LNCaP clone FGC (cell line): Measurements from ENCODE around the gene POR.
"Not testable (repeated sequence)": the region's sequence is repeated elsewhere in the genome, so short reads cannot be mapped to it uniquely, and the experiment has no call there.

Experiments used
- DNase-seq: peaks from one replicate; pipeline ENCODE4 v3.0.0-alpha.2; 2011; ENCODE audit warnings: low read depth
- H3K4me3 ChIP-seq: 2 replicates; pipeline ENCODE4 v1.5.1; 2011; ENCODE audit warnings: mild to moderate bottlenecking, low read depth, low read length, control low read depth
- CTCF ChIP-seq: IDR thresholded peaks from 2 replicates; pipeline ENCODE4 v1.5.1; 2012; ENCODE audit warnings: mild to moderate bottlenecking; ENCODE audit not compliant: control insufficient read depth, insufficient read depth; ENCODE audit errors: extremely low read depth

Gene POR

DNA sequence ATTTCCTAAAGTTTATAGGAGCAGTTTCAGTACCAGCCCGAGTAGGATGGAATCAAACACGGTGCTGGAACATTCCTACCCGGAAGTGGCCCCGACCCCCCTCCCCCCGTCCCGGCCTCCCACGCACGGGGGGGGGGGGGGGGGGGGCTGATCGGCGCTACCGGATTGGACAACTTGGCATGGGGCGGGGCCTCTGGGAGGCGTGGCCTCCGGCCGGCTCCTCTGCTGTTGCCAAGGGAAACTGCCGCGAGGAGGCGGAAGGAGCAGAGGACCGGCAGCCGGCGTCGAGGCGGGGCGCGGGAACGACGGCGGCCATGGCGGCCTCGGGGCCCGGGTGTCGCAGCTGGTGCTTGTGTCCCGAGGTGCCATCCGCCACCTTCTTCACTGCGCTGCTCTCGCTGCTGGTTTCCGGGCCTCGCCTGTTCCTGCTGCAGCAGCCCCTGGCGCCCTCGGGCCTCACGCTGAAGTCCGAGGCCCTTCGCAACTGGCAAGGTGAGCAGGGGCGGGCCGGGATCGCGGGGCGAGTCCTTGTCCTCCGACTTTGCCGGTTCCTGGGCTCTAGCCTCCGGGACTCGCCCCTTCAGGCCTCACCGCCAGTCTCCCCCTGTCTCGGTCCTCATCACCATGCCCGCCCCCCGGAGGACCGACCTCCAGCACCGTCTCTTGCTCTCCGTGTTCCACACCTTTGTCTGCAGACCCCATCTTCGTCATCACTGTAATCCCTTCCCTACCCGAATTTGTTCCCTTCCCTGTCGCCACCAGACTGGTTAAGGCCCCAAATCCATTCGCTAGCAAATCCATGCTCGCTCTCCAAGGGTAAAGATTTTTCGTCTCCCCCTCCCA, 36.0 kb upstream of the POR start, which contains the start of gene RHBDD2:
Gene RHBDD2, plus strand, starts transcription at position 266 of the 843 bp plus-strand sequence. Its CDS starts 49 bp downstream, at position 315.
- H3K4me3 ChIP-seq, result peak within 1 kb of the TSS; percentile 98
- DNase-seq, result peak; percentile 77
- no peak for TF ChIP-seq CTCF

GRCh38 chr7:75879771-75880184, 35.2 kb upstream of the POR start:
- peak; percentile 61 for DNase-seq
- no peak for TF ChIP-seq CTCF
- H3K4me3 ChIP-seq, result peak overlapping the region; percentile 98

- peak overlapping the region; percentile 98 for H3K4me3 ChIP-seq
- no peak for DNase-seq
- TF ChIP-seq CTCF, result no peak
Observed at GRCh38 chr7:75880242-75880641, 34.7 kb upstream of the POR start.

DNA sequence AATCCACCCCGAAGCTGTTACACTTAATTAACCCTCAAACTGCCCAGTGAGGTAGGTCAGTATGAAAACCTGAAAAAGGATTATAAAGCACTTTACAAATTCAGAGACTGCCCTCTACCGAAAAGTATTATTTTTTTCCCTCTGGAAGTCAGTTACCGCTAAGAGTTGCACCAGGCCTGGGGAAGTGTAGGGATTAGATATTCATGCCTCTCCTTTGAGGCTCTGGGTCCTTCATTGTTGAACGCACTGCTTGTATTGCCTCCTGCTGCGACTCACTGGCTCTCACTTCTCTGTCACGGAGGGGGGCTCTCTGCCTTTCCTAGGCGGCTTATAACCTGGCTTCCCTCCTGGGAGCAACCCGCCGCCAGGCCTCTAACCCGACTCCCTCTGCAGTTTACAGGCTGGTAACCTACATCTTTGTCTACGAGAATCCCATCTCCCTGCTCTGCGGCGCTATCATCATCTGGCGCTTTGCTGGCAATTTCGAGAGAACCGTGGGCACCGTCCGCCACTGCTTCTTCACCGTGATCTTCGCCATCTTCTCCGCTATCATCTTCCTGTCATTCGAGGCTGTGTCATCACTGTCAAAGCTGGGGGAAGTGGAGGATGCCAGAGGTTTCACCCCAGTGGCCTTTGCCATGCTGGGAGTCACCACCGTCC, 33.4 kb upstream of the POR start:
- no peak for TF ChIP-seq CTCF
- H3K4me3 ChIP-seq, result no peak overlapping the region
- no peak for DNase-seq

- DNase-seq, H3K4me3 ChIP-seq: not testable (repeated sequence)
Observed at GRCh38 chr7:75883265-75883824, 31.6 kb upstream of the POR start.

DNA sequence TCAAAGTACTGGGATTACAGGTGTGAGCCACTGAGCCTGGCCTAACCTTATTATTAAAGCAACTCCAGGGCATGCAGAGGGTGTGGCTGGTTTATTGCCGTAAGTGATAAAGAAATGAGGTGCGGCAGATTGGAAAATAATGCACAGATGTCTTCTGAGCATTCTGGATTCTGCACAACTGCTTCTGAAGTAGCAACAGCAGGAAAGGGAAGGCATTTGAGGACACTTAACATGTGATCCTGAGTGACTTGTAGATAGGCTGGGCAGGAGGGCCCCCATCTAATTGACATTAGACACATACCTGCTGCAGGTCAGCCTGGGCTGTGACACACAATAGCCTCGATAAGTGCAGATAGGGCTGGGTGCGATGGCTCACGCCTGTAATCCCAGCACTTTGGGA, 30.5 kb upstream of the POR start:
- H3K4me3 ChIP-seq, result no peak overlapping the region
- TF ChIP-seq CTCF, result no peak
- DNase-seq, result no peak

GRCh38 chr7:75885036-75885435, 29.9 kb upstream of the POR start:
- H3K4me3 ChIP-seq, result no peak overlapping the region
- no peak for TF ChIP-seq CTCF
- no peak for DNase-seq
